HEK293 (cell line): Measurements from ENCODE around the gene LIMK2.

Experiments used
- CTCF ChIA-PET: fragments of 350-600 bp; formaldehyde crosslinking; extraction: SDS; loops from one replicate; lab custom pipeline; 2021; ENCODE audit warnings: antibody characterized with exemption; lab: Yijun Ruan, JAX
- POLR2A ChIA-PET: fragments of 300-600 bp; formaldehyde crosslinking; extraction: SDS; loops from one replicate; lab custom pipeline; 2020; ENCODE audit warnings: antibody characterized with exemption, inconsistent platforms; lab: Yijun Ruan, JAX
- H3K27ac ChIP-seq: fragments of 200-500 bp; sonication (Bioruptor generic); 2 replicates; pipeline ENCODE4 v1.5.1; 2014; ENCODE audit warnings: low read depth, low read length, control low read depth, inconsistent platforms; ENCODE audit errors: extremely low read depth
- H3K36me3 ChIP-seq, 2 experiments: fragments of 200-500 bp in 1 of 2; sonication (Bioruptor generic) in 1 of 2; 1 replicate in 1 of 2; 2 replicates in 1 of 2; pipeline ENCODE4 v1.5.1; 2014 to 2017; ENCODE audit warnings: inconsistent platforms in 2 of 2, low read length in 2 of 2; ENCODE audit not compliant: control insufficient read depth in 2 of 2, insufficient read depth in 1 of 2
- H3K4me1 ChIP-seq: fragments of 200-500 bp; sonication (Bioruptor generic); 2 replicates; pipeline ENCODE4 v1.5.1; 2014; ENCODE audit warnings: mild to moderate bottlenecking, low read length, inconsistent platforms; ENCODE audit not compliant: control insufficient read depth, insufficient read depth
- H3K4me3 ChIP-seq: 2 replicates; pipeline ENCODE4 v1.5.1; 2011; ENCODE audit warnings: low read depth, mild to moderate bottlenecking, control low read depth, low read length, moderate library complexity
- H3K9me3 ChIP-seq: fragments of 200-500 bp; sonication (Bioruptor generic); 2 replicates; pipeline ENCODE4 v1.5.1; 2014; ENCODE audit warnings: low read depth, low read length, inconsistent platforms; ENCODE audit not compliant: control insufficient read depth, insufficient read depth
- GLI4 ChIP-seq: fragments of 450-650 bp; formaldehyde crosslinking; IDR thresholded peaks from 2 replicates; pipeline ENCODE4 v1.5.1; 2016; ENCODE audit warnings: missing biosample characterization, missing genetic modification characterization
- INSM2 ChIP-seq: fragments of 450-650 bp; formaldehyde crosslinking; IDR thresholded peaks from 2 replicates; pipeline ENCODE4 v1.5.1; 2016; ENCODE audit warnings: missing biosample characterization, missing genetic modification characterization
- PATZ1 ChIP-seq: fragments of 450-650 bp; formaldehyde crosslinking; IDR thresholded peaks from 2 replicates; pipeline ENCODE4 v1.5.1; 2016; ENCODE audit warnings: missing biosample characterization, missing genetic modification characterization
- PRDM10 ChIP-seq: fragments of 450-650 bp; formaldehyde crosslinking; IDR thresholded peaks from 2 replicates; pipeline ENCODE4 v1.5.1; 2016; ENCODE audit warnings: missing biosample characterization, missing genetic modification characterization
- WT1 ChIP-seq: fragments of 450-650 bp; formaldehyde crosslinking; IDR thresholded peaks from 2 replicates; pipeline ENCODE4 v1.5.1; 2016; ENCODE audit warnings: missing biosample characterization, missing genetic modification characterization
- ZFHX2 ChIP-seq: fragments of 450-650 bp; formaldehyde crosslinking; conservative IDR thresholded peaks from 2 replicates; pipeline ENCODE4 v1.5.1; 2016; ENCODE audit warnings: missing biosample characterization, missing genetic modification characterization
- ZNF132 ChIP-seq: fragments of 450-650 bp; formaldehyde crosslinking; IDR thresholded peaks from 2 replicates; pipeline ENCODE4 v1.5.1; 2017; ENCODE audit warnings: missing biosample characterization, missing genetic modification characterization, borderline replicate concordance
- ZNF221 ChIP-seq: fragments of 450-650 bp; formaldehyde crosslinking; IDR thresholded peaks from 2 replicates; pipeline ENCODE4 v1.5.1; 2017; ENCODE audit warnings: missing biosample characterization, missing genetic modification characterization, borderline replicate concordance
- ZNF223 ChIP-seq: fragments of 450-650 bp; formaldehyde crosslinking; IDR thresholded peaks from 2 replicates; pipeline ENCODE4 v1.5.1; 2016; ENCODE audit warnings: missing biosample characterization, missing genetic modification characterization
- ZNF24 ChIP-seq: fragments of 450-650 bp; formaldehyde crosslinking; IDR thresholded peaks from 2 replicates; pipeline ENCODE4 v1.5.1; 2016; ENCODE audit warnings: missing biosample characterization, missing genetic modification characterization
- ZNF335 ChIP-seq: fragments of 450-650 bp; formaldehyde crosslinking; conservative IDR thresholded peaks from 2 replicates; pipeline ENCODE4 v1.5.1; 2016; ENCODE audit warnings: missing biosample characterization, missing genetic modification characterization
- ZNF37A ChIP-seq: fragments of 450-650 bp; IDR thresholded peaks from 2 replicates; pipeline ENCODE4 v1.5.1; 2018; ENCODE audit warnings: missing biosample characterization, missing genetic modification characterization
- ZNF404 ChIP-seq: fragments of 450-650 bp; formaldehyde crosslinking; IDR thresholded peaks from 2 replicates; pipeline ENCODE4 v1.5.1; 2017; ENCODE audit warnings: missing biosample characterization, missing genetic modification characterization
- ZNF449 ChIP-seq: fragments of 450-650 bp; formaldehyde crosslinking; IDR thresholded peaks from 2 replicates; pipeline ENCODE4 v1.5.1; 2017; ENCODE audit warnings: missing biosample characterization, mild to moderate bottlenecking, missing genetic modification characterization, moderate library complexity
- ZNF513 ChIP-seq: fragments of 450-650 bp; IDR thresholded peaks from 2 replicates; pipeline ENCODE4 v1.5.1; 2018; ENCODE audit warnings: missing biosample characterization, missing genetic modification characterization
- ZNF571 ChIP-seq: fragments of 450-650 bp; formaldehyde crosslinking; IDR thresholded peaks from 2 replicates; pipeline ENCODE4 v1.5.0; 2017; ENCODE audit warnings: missing biosample characterization, missing genetic modification characterization
- ZNF777 ChIP-seq: fragments of 450-650 bp; formaldehyde crosslinking; IDR thresholded peaks from 2 replicates; pipeline ENCODE4 v1.5.1; 2017; ENCODE audit warnings: missing biosample characterization, missing genetic modification characterization, borderline replicate concordance
- ZXDB ChIP-seq: fragments of 450-650 bp; formaldehyde crosslinking; IDR thresholded peaks from 2 replicates; pipeline ENCODE4 v1.5.1; 2016; ENCODE audit warnings: missing biosample characterization, missing genetic modification characterization

LIMK2 gene

GRCh38 chr22:31268281-31268680 is 56.2 kb downstream of the LIMK2 start:
- POLR2A ChIA-PET: no interaction called here
- CTCF ChIA-PET: interaction anchor here (0.6 to 1.6 kb wide), 2 partner anchors 12 to 152 kb away, joined by 3 to 5 read pairs; no protein-coding TSS in a partner anchor
- Histone ChIP-seq H3K27ac (no peak overlapping the region), H3K4me3 (no peak overlapping the region), H3K9me3 (no peaks in the 10 kb centered on the region), H3K36me3 (peaks cover 0 to 77% of the 10 kb centered on the region in 2 experiments; a peak in 2 of 3 replicates), H3K4me1 (no peaks in the 10 kb centered on the region)
- no peak for TF ChIP-seq ZNF132 (tag by site-specific recombination)
- no peak for TF ChIP-seq ZNF513 (tag by site-specific recombination)
- no peak for TF ChIP-seq ZNF223 (tag by site-specific recombination)
- TF ChIP-seq INSM2: no peak
- TF ChIP-seq ZNF571 (tag by site-specific recombination): no peak
- TF ChIP-seq ZNF449 (tag by site-specific recombination): no peak
- TF ChIP-seq ZXDB (tag by site-specific recombination): no peak

GRCh38 chr22:31269892-31270579 is 57.9 kb downstream of the LIMK2 start:
- ChIA-PET POLR2A (interaction anchor here (0.5 to 1.9 kb wide), 4 partner anchors 13 to 475 kb away, joined by 3 to 7 read pairs (median 4); partner anchors contain the start of gene LIMK2), CTCF (interaction anchor here (0.5 to 6.9 kb wide), 13 partner anchors 9 to 162 kb away, joined by 3 to 117 read pairs (median 4); partner anchors contain the start of genes LIMK2, PIK3IP1 and SELENOM)
- H3K4me3 ChIP-seq: no peak overlapping the region
- H3K27ac ChIP-seq: no peak overlapping the region
- no peaks in the 10 kb centered on the region for H3K4me1 ChIP-seq
- TF ChIP-seq PRDM10: peak; percentile 69
- no peak for TF ChIP-seq WT1
- H3K9me3 ChIP-seq: no peaks in the 10 kb centered on the region
- H3K36me3 ChIP-seq: peaks cover 2 to 85% of the 10 kb centered on the region in 2 experiments

- Histone ChIP-seq H3K9me3 (no peaks in the 10 kb centered on the region), H3K4me1 (no peaks in the 10 kb centered on the region), H3K27ac (no peak overlapping the region), H3K36me3 (peaks cover 12 to 88% of the 10 kb centered on the region in 2 experiments), H3K4me3 (no peak overlapping the region)
- CTCF ChIA-PET: interaction anchor here (0.5 to 6.9 kb wide), 18 partner anchors 8 to 505 kb away, joined by 3 to 117 read pairs (median 14); partner anchors contain the start of genes LIMK2, PIK3IP1 and SELENOM
- POLR2A ChIA-PET: interaction anchor here (1.9 kb wide), 1 partner anchor 19 kb away, joined by 7 read pairs; no protein-coding TSS in a partner anchor
- TF ChIP-seq ZNF335: no peak
- TF ChIP-seq ZNF221 (tag by site-specific recombination): no peak
- TF ChIP-seq ZFHX2 (tag by site-specific recombination): no peak
- TF ChIP-seq PATZ1: no peak
- no peak for TF ChIP-seq ZNF404 (tag by site-specific recombination)
- no peak for TF ChIP-seq ZNF777 (tag by site-specific recombination)
- no peak for TF ChIP-seq GLI4 (tag by site-specific recombination)
- TF ChIP-seq ZNF24 (tag by site-specific recombination): no peak
- no peak for TF ChIP-seq ZNF37A (tag by site-specific recombination)
These were observed 58.9 kb downstream of the LIMK2 start for GRCh38 chr22:31271026-31271425.
